CD4-positive, alpha-beta T cell treated with Interleukin-6 for 4 hours (primary cell): ENCODE measurements around the gene TNS3.

Source experiments
- DNase-seq: peaks from one replicate; pipeline ENCODE4 v3.0.0-alpha.2; 2020; ENCODE audit warnings: mixed read lengths

The TNS3 gene

GRCh38 chr7:47539398-47540052 is 42.4 kb downstream of the TNS3 start:
- no peak for DNase-seq

GRCh38 chr7:47538846-47539311 is 43.0 kb downstream of the TNS3 start:
- DNase-seq, result no peak

- no peak for DNase-seq
Observed at GRCh38 chr7:47537716-47538675, 43.9 kb downstream of the TNS3 start.

GRCh38 chr7:47536661-47537611 is 45.0 kb downstream of the TNS3 start:
- DNase-seq, result no peak

- no peak for DNase-seq
Observed at GRCh38 chr7:47535704-47536628, 45.9 kb downstream of the TNS3 start.

GRCh38 chr7:47535035-47535703 is 46.7 kb downstream of the TNS3 start:
- DNase-seq, result no peak

GRCh38 chr7:47534322-47535034 is 47.4 kb downstream of the TNS3 start:
- DNase-seq, result no peak

- no peak for DNase-seq
Observed at GRCh38 chr7:47531584-47532492, 50.1 kb downstream of the TNS3 start.

GRCh38 chr7:47529826-47530555 is 51.9 kb downstream of the TNS3 start:
- no peak for DNase-seq

- DNase-seq, result no peak
Observed at GRCh38 chr7:47529405-47529804, 52.5 kb downstream of the TNS3 start.

GRCh38 chr7:47528471-47528870 is 53.4 kb downstream of the TNS3 start:
- DNase-seq, result no peak

GRCh38 chr7:47526466-47526865 is 55.4 kb downstream of the TNS3 start:
- DNase-seq, result no peak

GRCh38 chr7:47525066-47525623 is 56.8 kb downstream of the TNS3 start:
- DNase-seq, result no peak

GRCh38 chr7:47523401-47523800 is 58.5 kb downstream of the TNS3 start:
- no peak for DNase-seq

GRCh38 chr7:47521816-47522561 is 59.9 kb downstream of the TNS3 start:
- no peak for DNase-seq

- DNase-seq, result no peak
Observed at GRCh38 chr7:47521011-47521795, 60.7 kb downstream of the TNS3 start.

GRCh38 chr7:47520406-47520805 is 61.5 kb downstream of the TNS3 start:
- no peak for DNase-seq
